ENCODE data around the gene KDM7A. TPM values are rescaled to one million over a fixed set of nuclear protein-coding genes. Genes with fewer than 3 reads are reported as not detected.

Gene KDM7A
- polyA plus RNA-seq, 1 experiment = 3.8 TPM

DNA sequence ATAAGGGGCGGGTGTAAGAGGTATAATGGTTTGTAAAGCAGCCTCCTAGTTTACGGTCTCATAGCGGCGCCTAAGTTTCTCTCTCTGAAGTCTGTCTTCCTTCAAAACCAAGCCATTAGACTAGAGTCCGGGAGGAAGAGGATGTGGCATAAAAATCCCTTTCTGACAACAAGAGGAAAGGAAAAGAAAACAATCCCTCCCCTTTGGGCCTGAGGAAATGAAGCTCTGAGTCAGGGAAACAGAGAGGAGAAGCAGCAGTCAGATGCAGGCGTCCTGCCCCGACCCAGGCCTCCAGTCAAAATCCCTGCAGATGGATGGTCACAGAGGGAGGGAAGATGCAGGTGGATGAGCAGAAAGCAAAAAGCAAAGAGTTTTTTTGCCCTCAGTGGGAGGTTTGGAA lies 137.7 kb downstream of the KDM7A start:
- no peaks in the 10 kb centered on the region for H3K27me3 ChIP-seq (ENCODE audit: control insufficient read depth, insufficient read depth, low read length)
- no peaks in the 10 kb centered on the region for H3K9me3 ChIP-seq (ENCODE audit: control insufficient read depth, insufficient read depth, low read length)
- DNase-seq (ENCODE audit: low read depth, low spot score) = no peak
- no peak overlapping the region for H3K27ac ChIP-seq (ENCODE audit: low read depth, low read length)
- ChIA-PET POLR2A (no interaction called here), CTCF (no interaction called here)
- TF ChIP-seq, protein P1, sequence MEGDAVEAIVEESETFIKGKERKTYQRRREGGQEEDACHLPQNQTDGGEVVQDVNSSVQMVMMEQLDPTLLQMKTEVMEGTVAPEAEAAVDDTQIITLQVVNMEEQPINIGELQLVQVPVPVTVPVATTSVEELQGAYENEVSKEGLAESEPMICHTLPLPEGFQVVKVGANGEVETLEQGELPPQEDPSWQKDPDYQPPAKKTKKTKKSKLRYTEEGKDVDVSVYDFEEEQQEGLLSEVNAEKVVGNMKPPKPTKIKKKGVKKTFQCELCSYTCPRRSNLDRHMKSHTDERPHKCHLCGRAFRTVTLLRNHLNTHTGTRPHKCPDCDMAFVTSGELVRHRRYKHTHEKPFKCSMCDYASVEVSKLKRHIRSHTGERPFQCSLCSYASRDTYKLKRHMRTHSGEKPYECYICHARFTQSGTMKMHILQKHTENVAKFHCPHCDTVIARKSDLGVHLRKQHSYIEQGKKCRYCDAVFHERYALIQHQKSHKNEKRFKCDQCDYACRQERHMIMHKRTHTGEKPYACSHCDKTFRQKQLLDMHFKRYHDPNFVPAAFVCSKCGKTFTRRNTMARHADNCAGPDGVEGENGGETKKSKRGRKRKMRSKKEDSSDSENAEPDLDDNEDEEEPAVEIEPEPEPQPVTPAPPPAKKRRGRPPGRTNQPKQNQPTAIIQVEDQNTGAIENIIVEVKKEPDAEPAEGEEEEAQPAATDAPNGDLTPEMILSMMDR (IDR thresholded peaks at IDR 0.05; ENCODE audit: low read depth, low read length) = no peak
- H3K4me3 ChIP-seq (ENCODE audit: low read depth, low read length) = no peak overlapping the region

- Histone ChIP-seq H3K9me3 (ENCODE audit: control insufficient read depth, insufficient read depth, low read length) (no peaks in the 10 kb centered on the region), H3K27ac (ENCODE audit: low read depth, low read length) (no peak overlapping the region), H3K27me3 (ENCODE audit: control insufficient read depth, insufficient read depth, low read length) (no peaks in the 10 kb centered on the region), H3K4me3 (ENCODE audit: low read depth, low read length) (no peak overlapping the region)
- ChIA-PET CTCF (interaction anchor here (1.1 kb wide), 1 partner anchor 290 kb away, joined by 3 read pairs; no protein-coding TSS in a partner anchor), POLR2A (no interaction called here)
- TF ChIP-seq, protein P1 (IDR thresholded peaks at IDR 0.05; ENCODE audit: low read depth, low read length) = no peak
- no peak for DNase-seq (ENCODE audit: low read depth, low spot score)
Observed at GRCh38 chr7:140036224-140036962, 140.4 kb downstream of the KDM7A start.

- POLR2A ChIA-PET = interaction anchor here (0.9 kb wide), 1 partner anchor 24 kb away, joined by 5 read pairs; no protein-coding TSS in a partner anchor
- no peaks in the 10 kb centered on the region for H3K9me3 ChIP-seq (ENCODE audit: control insufficient read depth, insufficient read depth, low read length)
- no peak overlapping the region for H3K4me3 ChIP-seq (ENCODE audit: low read depth, low read length)
- CTCF ChIA-PET = interaction anchor here (1.1 kb wide), 1 partner anchor 291 kb away, joined by 3 read pairs; no protein-coding TSS in a partner anchor
- TF ChIP-seq, protein P1 (IDR thresholded peaks at IDR 0.05; ENCODE audit: low read depth, low read length) = no peak
- DNase-seq (ENCODE audit: low read depth, low spot score) = peak; percentile 18
- no peaks in the 10 kb centered on the region for H3K27me3 ChIP-seq (ENCODE audit: control insufficient read depth, insufficient read depth, low read length)
- H3K27ac ChIP-seq (ENCODE audit: low read depth, low read length) = no peak overlapping the region
Observed at GRCh38 chr7:140035400-140036223, 141.2 kb downstream of the KDM7A start.

Small RNA genes within 50 kb of the gene (small RNA-seq; reads per million reads assigned to genes)
- gene RF00019 (ENCODE audit: insufficient read length, low read depth) = not detected
- not detected for gene RNU6-797P (ENCODE audit: insufficient read length, low read depth)

Other genes starting within 250 kb of the KDM7A start
- gene PARP12, start 114.0 kb downstream of the KDM7A start, polyA plus RNA-seq (2011; rRNA removed) = 17.1 and 18.0 TPM in 2 replicates
- gene SLC37A3, start 221.5 kb upstream of the KDM7A start, polyA plus RNA-seq (2011; rRNA removed) = 52.2 and 61.7 TPM in 2 replicates
- gene RAB19, start 227.1 kb upstream of the KDM7A start, polyA plus RNA-seq (2011; rRNA removed) = not detected in 2 replicates